PC-9 (cell line): Measurements from ENCODE around the gene MAP4.

Experiments used
- CTCF ChIP-seq: fragments of 200-600 bp; sonication (generic); conservative IDR thresholded peaks from 2 replicates; pipeline ENCODE4 v1.6.1; 2017; ENCODE audit warnings: mixed run types, antibody characterized with exemption, mild to moderate bottlenecking, moderate library complexity
- EZH2 ChIP-seq: fragments of 200-600 bp; sonication (generic); IDR thresholded peaks from 2 replicates; pipeline ENCODE4 v1.8.0; 2017; ENCODE audit warnings: antibody characterized with exemption, low read depth

GRCh38 chr3:48015431-48016180, 610 bp downstream of the MAP4 start:
- TF ChIP-seq CTCF (no peak), EZH2 (no peak)
